Hematopoietic multipotent progenitor cell (in vitro differentiated cells): ENCODE measurements around the gene PMPCA. TPM values are rescaled to one million over a fixed set of nuclear protein-coding genes. Genes with fewer than 3 reads are reported as not detected.
A peak's percentile ranks its signal among the peaks of the same experiment; 100 is the strongest.

Experiments
- DNase-seq, 3 donors: peaks; one replicate each; pipeline ENCODE4 v3.0.0-alpha.2; 2011 to 2015; ENCODE audit warnings: low read depth in 2 of 3, low spot score in 2 of 3
- total RNA-seq: library from RNA; depleted of rRNA; stranded (reverse); fragments of >200 nt; gene quantifications from one replicate; pipeline ENCODE4 v1.2.3, GENCODE V29; 2012

The PMPCA gene
- total RNA-seq, 1 donor, result 50.4 TPM

- DNase-seq, result no peak
Measured at GRCh38 chr9:136433043-136433715, 22.7 kb downstream of the PMPCA start.

GRCh38 chr9:136433849-136434579 lies 23.6 kb downstream of the PMPCA start:
- no peak for DNase-seq

GRCh38 chr9:136434580-136435169 lies 24.2 kb downstream of the PMPCA start:
- no peak for DNase-seq

- no peak for DNase-seq
Measured at GRCh38 chr9:136436055-136436634, 25.7 kb downstream of the PMPCA start.

- DNase-seq, result no peak
Measured at GRCh38 chr9:136437430-136437829, 27.0 kb downstream of the PMPCA start.

GRCh38 chr9:136437839-136438547 lies 27.5 kb downstream of the PMPCA start:
- DNase-seq, result no peak

- peak; percentile 23 to 36 (median 25) for DNase-seq
Measured at GRCh38 chr9:136438548-136439480, 28.4 kb downstream of the PMPCA start.

DNA sequence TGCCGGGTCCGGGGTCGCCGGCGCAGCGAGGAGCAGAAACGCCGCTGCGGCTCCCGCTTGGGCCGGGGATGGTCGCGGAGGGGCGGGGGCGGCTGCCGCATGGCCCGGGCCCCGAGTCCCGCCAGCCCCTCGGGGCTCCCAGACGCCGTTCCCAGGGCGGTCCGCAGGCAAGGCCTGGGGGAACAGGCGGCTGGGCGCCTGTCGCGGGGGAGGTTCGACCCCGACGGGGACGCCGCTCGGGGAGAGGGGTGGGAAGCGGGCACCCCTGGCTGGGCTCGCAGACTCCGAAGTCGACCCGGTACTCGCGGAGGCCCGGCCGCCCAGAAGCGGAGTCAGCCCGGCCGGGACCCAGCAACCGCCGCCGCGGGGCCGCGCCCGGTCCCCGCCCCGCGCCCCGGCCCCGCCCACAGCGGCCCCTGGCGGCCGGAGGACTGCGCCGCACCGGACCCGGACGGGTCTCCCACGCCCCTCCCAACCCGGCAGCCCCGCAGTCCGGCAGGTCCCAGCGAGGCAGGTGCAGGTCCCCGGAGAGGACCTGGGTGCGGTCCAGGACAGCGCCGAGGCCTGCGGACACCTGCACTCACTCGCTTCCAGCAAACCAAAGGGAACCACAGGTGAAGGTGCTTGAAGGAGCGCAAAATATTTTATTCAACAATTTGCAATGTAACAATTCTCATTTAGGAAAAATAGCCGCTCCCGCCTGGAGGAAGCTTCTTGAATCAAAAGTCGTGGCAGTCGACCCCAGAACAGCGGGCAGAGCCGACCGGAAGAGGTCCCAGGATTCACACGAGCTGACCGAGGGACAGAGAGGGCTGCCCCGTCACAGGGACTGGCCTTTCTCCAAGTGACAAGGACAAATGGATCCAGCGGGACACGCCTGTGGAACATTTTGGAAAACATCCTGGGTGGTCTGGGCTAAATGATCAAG lies 29.3 kb downstream of the PMPCA start, which contains the start of gene INPP5E:
Gene INPP5E (minus strand): TSS at position 365 of the 928 bp plus-strand sequence. CDS start 426 bp downstream, outside the sequence.
- peak; percentile 72 to 75 (median 72) for DNase-seq

DNA sequence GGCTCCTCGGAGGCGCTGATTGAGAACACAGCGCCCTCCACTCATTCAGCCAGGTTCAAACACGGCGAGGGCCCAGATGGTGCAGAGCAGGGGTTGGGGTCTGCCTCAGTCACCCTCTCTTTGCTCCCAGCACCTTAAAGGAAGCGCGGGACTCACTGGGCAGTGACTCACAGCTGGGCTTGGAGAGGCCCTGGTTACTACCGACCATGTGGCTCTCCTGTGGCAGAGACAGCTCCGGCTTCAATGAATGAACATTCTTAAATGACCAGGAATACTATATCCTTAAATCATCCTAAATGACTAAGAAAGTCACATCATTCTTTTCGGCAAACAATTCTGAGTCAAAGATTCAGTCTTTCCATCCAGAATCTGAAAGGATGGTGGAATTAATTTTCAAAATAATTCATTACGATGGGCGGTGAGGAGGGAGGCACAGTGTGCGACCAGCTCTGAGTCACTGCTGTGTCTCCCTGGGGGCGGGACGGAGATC lies 30.8 kb downstream of the PMPCA start:
- DNase-seq, result no peak

DNA sequence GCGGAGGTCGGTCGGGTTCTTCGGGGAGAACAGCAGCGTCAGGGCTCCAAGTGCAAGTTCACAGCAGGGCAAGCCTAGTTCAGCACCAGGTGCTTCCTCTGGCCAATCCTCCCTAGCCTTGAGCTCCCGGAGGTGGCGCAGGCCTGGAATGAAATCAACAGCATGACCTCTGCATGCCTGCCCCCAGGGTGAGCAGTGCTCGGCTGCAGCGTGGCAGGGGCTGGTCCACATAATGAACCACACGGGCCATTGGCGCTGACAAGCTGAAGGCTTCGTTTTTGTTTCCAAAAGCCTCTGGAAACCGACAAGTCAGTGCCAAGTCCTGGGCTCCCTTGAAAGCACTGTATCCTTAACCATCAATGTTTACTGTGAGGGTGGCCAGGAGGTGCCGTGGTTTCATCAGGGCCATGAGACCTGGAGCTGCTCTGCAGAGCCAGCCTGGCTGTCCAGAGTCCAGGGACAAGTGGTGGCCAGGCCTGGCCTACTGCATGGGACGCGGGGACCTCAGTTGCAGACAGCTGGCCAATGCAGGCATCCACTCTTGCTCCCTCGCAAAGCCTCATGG lies 31.3 kb downstream of the PMPCA start:
- DNase-seq, result no peak

DNA sequence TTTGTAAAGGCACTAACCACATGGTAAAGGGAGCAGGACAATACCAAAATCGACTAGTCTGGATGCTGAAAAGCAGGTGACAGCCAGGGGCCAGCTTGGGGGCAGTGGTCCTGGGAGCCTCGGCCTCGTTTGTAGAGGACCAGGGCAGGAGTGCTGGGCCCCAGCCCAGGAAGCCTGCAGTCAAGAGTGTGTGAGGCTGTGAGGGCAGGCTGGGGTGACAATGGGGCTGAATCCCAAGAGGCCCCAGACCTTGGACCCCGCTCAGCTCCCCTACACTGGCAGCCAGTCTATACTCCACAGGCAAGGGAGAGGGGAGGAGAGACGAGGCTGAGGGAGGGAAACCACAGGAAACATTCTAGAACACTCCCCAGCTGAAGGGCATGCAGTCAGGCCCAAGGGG lies 31.8 kb downstream of the PMPCA start:
- DNase-seq, result no peak

- no peak for DNase-seq
Measured at GRCh38 chr9:136443087-136443486, 32.6 kb downstream of the PMPCA start.

GRCh38 chr9:136443687-136444086 lies 33.2 kb downstream of the PMPCA start:
- DNase-seq, result no peak

DNA sequence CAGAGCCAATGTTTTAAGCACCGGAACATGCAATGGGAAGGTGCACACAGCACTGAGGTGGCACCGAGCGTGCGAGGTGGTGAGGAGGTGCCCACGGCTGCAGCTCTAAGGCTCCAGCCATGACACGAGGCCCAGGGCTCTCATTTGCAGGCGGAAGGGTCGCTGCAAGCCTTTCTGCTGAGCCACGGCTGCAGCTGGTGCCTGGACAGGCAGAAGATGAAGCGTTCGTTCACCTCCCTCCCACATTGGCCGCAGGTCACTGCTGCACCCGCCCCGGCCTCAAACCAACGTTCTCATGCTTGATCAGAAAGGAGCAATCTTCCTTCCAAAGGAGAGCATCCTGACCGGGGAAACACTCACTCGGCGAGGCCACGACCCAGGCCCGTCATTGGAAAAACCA lies 33.6 kb downstream of the PMPCA start:
- DNase-seq, result no peak

DNA sequence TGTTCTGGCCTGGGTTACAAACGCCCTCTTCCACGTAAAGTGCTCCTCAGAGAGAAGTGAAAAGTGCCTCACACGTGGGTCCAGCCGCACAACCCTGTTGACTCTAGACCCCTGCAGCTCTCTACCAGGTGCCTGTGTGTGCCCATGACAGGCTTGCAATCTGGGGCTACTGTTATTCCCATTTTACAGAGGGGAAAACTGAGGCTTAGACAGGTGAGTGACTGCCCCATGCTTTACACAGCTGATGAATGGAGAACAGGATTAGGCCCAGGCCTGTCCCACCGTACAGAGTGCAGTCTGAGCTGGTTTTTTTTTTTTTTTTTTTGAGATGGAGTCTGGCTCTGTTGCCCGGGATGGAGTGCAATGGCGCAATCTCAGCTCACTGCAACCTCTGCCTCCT lies 35.3 kb downstream of the PMPCA start:
- DNase-seq, result no peak

DNA sequence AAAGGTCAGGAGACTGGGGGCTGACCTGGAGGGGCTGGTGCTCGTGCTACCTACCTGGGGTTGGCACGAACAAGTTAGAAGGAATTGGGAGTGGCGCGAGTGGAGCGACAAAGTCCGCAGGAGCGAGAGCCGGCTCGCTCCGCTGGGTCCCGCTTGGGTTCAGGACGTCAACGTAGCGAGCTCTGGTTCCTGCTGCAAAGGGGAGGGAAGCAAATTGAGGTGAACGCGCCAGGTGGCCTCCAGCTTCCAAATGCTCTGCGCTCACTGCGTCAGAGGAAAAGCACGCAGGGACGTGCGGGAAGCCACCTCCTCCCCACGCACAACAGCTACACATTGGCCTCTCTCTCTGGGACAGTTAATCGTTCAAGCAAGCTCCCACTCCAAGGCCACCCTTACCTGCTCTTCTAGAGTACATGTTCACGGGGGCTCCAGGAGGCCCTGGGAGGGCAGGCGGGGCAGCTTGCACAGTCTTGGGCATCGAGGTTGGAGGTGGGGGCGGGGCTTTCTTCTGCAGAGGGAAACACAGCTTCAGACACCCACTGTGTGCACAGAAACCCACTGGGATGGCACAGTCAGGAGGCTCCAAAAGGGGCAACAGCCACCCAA lies 36.8 kb downstream of the PMPCA start:
- DNase-seq, result no peak

GRCh38 chr9:136448655-136449054 lies 38.2 kb downstream of the PMPCA start:
- DNase-seq, result no peak
